NB4 (cell line): ENCODE results near the gene GFAP.

Experiments
- DNase-seq: peaks from one replicate; pipeline ENCODE4 v3.0.0; 2010; ENCODE audit warnings: low read depth
- H3K4me3 ChIP-seq: one replicate; pipeline ENCODE4 v1.5.1; 2011; ENCODE audit warnings: mild to moderate bottlenecking, low read depth, low read length, moderate library complexity
- MYC ChIP-seq: IDR thresholded peaks from 2 replicates; pipeline ENCODE4 v1.6.1; 2011; ENCODE audit warnings: low read depth, low read length
- POLR2A ChIP-seq: IDR thresholded peaks from 2 replicates; pipeline ENCODE4 v1.6.1; 2011; ENCODE audit warnings: mild to moderate bottlenecking; ENCODE audit not compliant: insufficient read length; ENCODE audit errors: extremely low read depth
- TF ChIP-seq, protein P1 (sequence below): IDR thresholded peaks from one replicate; pipeline ENCODE4 v1.5.1; 2012; ENCODE audit warnings: low read depth, low read length
- TF ChIP-seq, protein P2 (sequence below): IDR thresholded peaks from 2 replicates; pipeline ENCODE4 v1.6.1; 2011; ENCODE audit warnings: low read depth, low read length

Gene GFAP

DNA sequence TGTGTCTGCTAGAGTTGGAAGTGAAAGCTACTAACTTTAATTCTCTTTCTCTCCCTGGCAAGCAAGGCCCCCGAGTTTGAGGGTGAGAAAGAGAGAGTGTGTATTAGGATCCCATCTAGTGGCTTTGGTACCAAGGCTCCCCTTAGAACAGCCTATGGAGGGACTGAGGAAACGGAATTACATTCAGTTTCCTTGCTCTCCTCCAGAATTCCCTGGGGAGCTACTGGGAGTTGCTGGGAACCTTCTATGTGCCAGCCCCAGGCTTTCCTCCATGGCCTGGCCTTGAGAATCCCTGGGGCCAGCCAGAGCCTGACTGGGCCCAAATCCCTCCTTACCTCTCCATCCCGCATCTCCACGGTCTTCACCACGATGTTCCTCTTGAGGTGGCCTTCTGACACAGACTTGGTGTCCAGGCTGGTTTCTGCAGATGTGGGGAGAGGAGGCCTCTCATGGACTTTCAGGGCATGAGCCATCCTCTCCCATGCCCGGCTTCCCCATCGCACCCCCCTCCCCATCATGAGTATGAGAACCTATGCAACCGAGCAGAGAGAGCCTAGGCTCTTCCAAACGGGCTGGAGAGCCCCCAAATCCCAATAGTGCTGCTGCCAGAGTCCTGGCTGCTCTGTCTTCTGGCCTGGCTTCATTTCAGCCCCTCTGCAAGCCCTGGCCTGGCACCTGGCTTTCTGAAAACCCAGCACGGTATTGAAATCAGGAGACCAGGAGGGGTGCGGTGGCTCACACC, 7.4 kb downstream of the GFAP start:
- DNase-seq = no peak
- no peak overlapping the region for H3K4me3 ChIP-seq
- TF ChIP-seq MYC (no peak), POLR2A (no peak)
- TF ChIP-seq, protein P1, sequence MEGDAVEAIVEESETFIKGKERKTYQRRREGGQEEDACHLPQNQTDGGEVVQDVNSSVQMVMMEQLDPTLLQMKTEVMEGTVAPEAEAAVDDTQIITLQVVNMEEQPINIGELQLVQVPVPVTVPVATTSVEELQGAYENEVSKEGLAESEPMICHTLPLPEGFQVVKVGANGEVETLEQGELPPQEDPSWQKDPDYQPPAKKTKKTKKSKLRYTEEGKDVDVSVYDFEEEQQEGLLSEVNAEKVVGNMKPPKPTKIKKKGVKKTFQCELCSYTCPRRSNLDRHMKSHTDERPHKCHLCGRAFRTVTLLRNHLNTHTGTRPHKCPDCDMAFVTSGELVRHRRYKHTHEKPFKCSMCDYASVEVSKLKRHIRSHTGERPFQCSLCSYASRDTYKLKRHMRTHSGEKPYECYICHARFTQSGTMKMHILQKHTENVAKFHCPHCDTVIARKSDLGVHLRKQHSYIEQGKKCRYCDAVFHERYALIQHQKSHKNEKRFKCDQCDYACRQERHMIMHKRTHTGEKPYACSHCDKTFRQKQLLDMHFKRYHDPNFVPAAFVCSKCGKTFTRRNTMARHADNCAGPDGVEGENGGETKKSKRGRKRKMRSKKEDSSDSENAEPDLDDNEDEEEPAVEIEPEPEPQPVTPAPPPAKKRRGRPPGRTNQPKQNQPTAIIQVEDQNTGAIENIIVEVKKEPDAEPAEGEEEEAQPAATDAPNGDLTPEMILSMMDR = no peak
- TF ChIP-seq, protein P2, sequence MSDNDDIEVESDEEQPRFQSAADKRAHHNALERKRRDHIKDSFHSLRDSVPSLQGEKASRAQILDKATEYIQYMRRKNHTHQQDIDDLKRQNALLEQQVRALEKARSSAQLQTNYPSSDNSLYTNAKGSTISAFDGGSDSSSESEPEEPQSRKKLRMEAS = no peak

DNA sequence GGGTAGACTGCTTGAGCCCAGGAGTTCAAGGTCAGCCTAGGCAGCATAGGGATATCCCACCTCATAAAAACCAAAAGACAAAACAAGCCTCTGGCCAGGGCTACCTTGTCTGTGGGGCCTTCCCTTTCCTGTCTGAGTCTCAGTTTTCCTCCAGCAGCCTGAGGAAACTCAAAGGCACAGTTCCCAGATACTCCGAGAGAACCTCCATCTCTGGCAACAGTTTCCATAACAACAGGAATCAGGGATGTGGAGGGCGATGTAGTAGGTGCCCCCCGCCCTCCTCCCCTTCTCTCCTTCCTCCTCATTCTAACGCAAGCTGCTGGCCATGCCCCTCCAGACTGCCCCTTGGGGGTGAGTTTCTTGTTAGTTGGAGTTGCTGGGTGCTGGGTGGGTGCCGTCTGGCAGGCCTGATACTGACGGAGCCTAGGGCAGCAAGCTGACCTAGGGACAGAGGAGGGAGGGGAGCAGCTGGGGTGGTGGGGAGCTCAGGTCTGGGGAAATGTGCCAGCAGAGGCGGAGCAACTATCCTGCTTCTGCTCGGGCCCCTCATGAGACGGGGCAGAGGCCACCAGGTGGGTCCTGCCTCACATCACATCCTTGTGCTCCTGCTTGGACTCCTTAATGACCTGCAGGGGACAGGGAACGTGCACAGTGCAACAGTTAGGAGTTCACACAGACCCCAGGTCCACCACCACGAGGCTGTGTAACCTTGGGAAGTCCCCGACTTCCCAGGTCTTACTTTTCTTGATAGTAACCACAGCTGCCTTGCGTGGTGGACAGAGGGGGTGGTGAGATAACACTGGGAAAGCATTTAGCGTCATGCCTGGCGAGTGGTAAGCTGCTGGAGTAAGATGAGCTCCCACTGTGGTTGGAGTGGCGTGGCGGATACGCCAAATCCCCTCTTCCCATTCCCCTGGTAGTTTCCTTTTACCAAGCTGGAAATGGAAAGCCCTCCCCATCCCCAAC, 8.3 kb downstream of the GFAP start:
- H3K4me3 ChIP-seq = no peak overlapping the region
- no peak for DNase-seq
- TF ChIP-seq POLR2A (no peak), MYC (no peak)
- TF ChIP-seq, protein P2 = no peak
- TF ChIP-seq, protein P1 = no peak

DNA sequence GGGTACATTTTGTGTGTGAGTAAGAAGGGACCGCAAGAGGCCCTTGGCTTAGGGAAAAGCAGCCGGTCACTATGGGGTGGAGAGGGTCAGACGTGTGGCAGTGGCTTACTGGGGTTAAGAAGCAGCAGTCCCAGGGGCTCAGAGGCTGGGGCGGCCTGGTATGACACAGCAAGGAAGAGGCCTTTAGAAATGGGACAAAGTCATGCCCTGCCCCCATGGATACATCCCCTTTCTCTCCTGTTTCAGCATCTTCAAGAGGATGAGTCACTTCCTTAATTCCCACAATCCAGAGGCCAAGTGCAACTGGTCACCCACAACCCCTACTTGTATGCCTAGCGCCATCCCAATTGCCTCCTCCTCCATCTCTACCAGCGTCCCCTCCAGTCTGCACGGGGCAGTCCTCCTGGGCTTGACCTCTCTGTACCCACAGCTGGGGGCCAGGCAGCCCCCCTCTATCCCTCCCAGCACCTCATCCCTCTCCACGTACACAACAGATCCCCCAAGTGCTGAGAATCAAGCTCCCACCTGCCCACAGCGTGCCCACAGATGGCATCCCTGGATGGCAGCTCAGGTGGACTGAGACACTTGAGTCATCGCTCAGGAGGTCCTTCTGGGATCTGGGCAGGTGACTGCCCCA, 9.2 kb downstream of the GFAP start:
- TF ChIP-seq MYC = no peak
- TF ChIP-seq POLR2A = no peak
- TF ChIP-seq, protein P2 = no peak
- TF ChIP-seq, protein P1 = no peak
- DNase-seq = peak; percentile 70
- H3K4me3 ChIP-seq = no peak overlapping the region

DNA sequence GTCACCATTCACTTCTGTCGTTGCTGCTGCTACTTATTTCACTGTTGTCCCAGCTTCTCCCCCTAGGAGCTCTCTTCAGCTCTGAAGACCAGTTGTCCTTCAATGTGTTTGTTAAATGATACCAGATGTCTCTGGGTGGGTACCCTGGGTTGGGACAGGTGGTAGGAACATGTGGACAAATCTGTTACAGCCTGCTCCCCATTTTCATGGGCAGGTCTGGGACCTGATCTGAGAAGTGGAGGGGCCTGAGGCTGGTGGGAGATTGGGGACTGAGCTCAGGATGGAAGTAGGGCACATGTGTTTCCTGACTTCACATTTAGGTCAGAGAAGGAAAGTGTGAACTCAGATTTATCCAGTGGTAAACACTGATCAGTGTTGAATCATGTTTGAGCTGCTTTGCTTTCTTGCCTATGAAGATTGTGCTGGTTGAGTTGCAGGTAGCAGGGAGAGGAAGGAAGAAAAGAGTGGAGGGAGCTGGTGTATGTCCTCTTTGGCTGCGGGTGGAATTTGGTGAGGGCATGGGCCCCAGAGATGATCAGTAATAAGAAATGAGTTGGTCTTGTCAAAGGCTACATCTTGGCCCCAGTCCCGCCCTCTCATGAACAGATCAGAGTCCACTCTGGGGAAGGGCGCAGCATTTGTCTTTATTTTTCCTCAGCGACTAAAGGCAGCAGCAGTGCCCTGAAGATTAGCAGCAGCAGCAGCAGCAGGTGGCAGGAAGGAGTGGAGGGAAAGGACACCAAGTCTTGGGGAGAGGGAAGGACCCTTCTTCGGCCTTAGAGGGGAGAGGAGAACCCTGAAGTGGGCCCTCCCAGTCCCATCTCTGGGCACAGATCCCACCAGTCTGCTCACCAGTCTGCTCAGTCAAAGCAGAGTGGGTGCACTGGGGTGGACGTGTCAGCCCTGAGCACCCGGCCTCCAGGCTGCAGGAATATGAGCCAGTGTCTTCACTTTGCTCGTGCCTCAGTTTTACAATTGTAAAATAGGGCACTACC, 10.0 kb downstream of the GFAP start:
- TF ChIP-seq MYC (no peak), POLR2A (no peak)
- TF ChIP-seq, protein P2 = no peak
- no peak overlapping the region for H3K4me3 ChIP-seq

DNA sequence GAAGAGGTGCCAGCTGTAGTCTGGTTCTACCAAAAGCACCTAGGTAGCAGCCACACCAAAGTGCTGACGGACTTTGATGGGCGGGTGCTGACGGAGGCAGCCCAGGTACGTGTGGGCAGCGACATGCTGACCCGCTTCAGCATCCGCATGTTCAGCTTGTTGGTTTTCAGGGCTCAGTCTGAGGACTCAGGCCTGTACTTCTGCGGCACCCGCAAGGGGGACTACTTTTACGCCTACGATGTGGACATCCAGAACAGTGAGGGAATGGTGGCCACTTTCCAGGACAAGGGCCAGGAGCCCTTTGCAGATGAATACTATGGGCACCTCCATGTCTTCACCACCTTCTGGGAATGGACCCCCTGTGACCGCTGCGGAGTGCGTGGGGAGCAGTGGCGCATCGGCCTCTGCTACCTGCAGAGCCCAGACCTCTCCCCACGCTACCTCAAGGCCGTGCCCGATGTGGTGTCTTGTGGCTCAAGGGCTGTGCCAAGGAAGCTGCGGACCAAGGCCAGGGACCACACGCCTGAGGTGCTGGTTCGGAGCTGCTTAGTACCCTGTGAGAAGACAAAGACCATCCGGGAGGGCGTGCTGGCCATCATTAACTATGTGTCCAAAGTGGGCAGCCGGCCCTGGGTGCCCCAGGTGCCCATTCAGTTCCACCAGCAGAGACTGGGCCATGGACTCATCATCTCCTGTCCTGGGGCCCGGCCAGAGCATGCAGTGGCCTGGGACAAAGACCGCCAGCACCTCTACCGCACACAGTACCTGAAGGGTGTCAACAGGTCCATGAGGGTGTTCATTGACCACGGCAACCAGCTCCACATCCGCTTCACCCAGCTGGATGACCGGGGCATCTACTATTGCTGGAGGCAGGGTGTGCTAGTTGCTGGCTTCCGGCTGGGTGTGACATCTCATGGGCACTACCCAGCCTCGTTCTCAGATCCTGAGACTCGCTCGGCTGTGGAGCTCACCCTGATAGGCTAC, 11.0 kb downstream of the GFAP start:
- DNase-seq = no peak
- no peak overlapping the region for H3K4me3 ChIP-seq
- no peak for TF ChIP-seq MYC
- TF ChIP-seq, protein P2 = no peak

More for the DNA sequence above, 10.0 kb downstream of the GFAP start:
- no peak for DNase-seq
